SK-N-SH (cell line): Measurements from ENCODE around the gene TBL1XR1.

Source experiments
- ELF1 ChIP-seq: IDR thresholded peaks from 2 replicates; pipeline ENCODE4 v1.4.0; 2012
- FOXM1 ChIP-seq: IDR thresholded peaks from 2 replicates; pipeline ENCODE4 v1.4.0; 2012; ENCODE audit warnings: low read depth, mild to moderate bottlenecking
- RCOR1 ChIP-seq: fragments of 150-350 bp; IDR thresholded peaks from 2 replicates; pipeline ENCODE4 v1.6.1; 2017; ENCODE audit warnings: antibody characterized with exemption, low read length
- RXRA ChIP-seq: IDR thresholded peaks from 2 replicates; pipeline ENCODE4 v1.4.0; 2012; ENCODE audit warnings: low read depth, mild to moderate bottlenecking, borderline replicate concordance
- SIN3A ChIP-seq: IDR thresholded peaks from 2 replicates; pipeline ENCODE4 v1.6.1; 2012; ENCODE audit warnings: low read depth, mild to moderate bottlenecking, low read length, moderate library complexity, borderline replicate concordance
- USF2 ChIP-seq: fragments of 150-350 bp; IDR thresholded peaks from 2 replicates; pipeline ENCODE4 v1.6.1; 2017; ENCODE audit warnings: antibody characterized with exemption, low read length, low read depth, borderline replicate concordance
- TF ChIP-seq, protein P1 (sequence below): fragments of 200-600 bp; sonication (generic); IDR thresholded peaks from 2 replicates; pipeline ENCODE4 v1.6.1; 2017; ENCODE audit warnings: antibody characterized with exemption, mild to moderate bottlenecking, moderate library complexity

GRCh38 chr3:177177749-177178221, 19.5 kb downstream of the TBL1XR1 start:
- TF ChIP-seq, protein P1, sequence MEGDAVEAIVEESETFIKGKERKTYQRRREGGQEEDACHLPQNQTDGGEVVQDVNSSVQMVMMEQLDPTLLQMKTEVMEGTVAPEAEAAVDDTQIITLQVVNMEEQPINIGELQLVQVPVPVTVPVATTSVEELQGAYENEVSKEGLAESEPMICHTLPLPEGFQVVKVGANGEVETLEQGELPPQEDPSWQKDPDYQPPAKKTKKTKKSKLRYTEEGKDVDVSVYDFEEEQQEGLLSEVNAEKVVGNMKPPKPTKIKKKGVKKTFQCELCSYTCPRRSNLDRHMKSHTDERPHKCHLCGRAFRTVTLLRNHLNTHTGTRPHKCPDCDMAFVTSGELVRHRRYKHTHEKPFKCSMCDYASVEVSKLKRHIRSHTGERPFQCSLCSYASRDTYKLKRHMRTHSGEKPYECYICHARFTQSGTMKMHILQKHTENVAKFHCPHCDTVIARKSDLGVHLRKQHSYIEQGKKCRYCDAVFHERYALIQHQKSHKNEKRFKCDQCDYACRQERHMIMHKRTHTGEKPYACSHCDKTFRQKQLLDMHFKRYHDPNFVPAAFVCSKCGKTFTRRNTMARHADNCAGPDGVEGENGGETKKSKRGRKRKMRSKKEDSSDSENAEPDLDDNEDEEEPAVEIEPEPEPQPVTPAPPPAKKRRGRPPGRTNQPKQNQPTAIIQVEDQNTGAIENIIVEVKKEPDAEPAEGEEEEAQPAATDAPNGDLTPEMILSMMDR = no peak
- TF ChIP-seq RXRA = no peak
- no peak for TF ChIP-seq USF2
- no peak for TF ChIP-seq FOXM1
- TF ChIP-seq SIN3A = no peak
- no peak for TF ChIP-seq RCOR1
- no peak for TF ChIP-seq ELF1
